ENCODE data around the gene PIH1D1.
"Not testable (repeated sequence)": the region's sequence is repeated elsewhere in the genome, so short reads cannot be mapped to it uniquely, and the experiment has no call there.

PIH1D1 gene

GRCh38 chr19:49459388-49459787, 7.8 kb upstream of the PIH1D1 start:
- no peak for DNase-seq (ENCODE audit: low read depth in 1 of 2, low spot score in 1 of 2)
- TF ChIP-seq JUND (IDR thresholded peaks at IDR 0.05; ENCODE audit: low read depth), result no peak
- in situ Hi-C loops (cut with HindIII; ENCODE audit: low pct_unique_long_range_greater_than_20kb, low sequenced_read_pairs), result no loop called here

- DNase-seq (ENCODE audit: low read depth in 1 of 2, low spot score in 1 of 2), result no peak
- in situ Hi-C loops (cut with HindIII; ENCODE audit: low pct_unique_long_range_greater_than_20kb, low sequenced_read_pairs), result no loop called here
- no peak for TF ChIP-seq JUND (IDR thresholded peaks at IDR 0.05; ENCODE audit: low read depth)
These were observed 6.9 kb upstream of the PIH1D1 start for GRCh38 chr19:49458567-49458903.

GRCh38 chr19:49456326-49456725, 4.7 kb upstream of the PIH1D1 start:
- in situ Hi-C loops (cut with HindIII; ENCODE audit: low pct_unique_long_range_greater_than_20kb, low sequenced_read_pairs), result no loop called here
- DNase-seq (ENCODE audit: low read depth in 1 of 2, low spot score in 1 of 2), result no peak
- TF ChIP-seq JUND (IDR thresholded peaks at IDR 0.05; ENCODE audit: low read depth), result no peak

- DNase-seq (ENCODE audit: low read depth in 1 of 2, low spot score in 1 of 2), result no peak
- in situ Hi-C loops (cut with HindIII; ENCODE audit: low pct_unique_long_range_greater_than_20kb, low sequenced_read_pairs), result no loop called here
These were observed 4.2 kb upstream of the PIH1D1 start for GRCh38 chr19:49455773-49456172.

GRCh38 chr19:49453757-49454240, 2.2 kb upstream of the PIH1D1 start:
- no peak for TF ChIP-seq JUND (IDR thresholded peaks at IDR 0.05; ENCODE audit: low read depth)
- in situ Hi-C loops (cut with HindIII; ENCODE audit: low pct_unique_long_range_greater_than_20kb, low sequenced_read_pairs), result no loop called here
- no peak for DNase-seq (ENCODE audit: low read depth in 1 of 2, low spot score in 1 of 2)

More at GRCh38 chr19:49455773-49456172, 4.2 kb upstream of the PIH1D1 start:
- TF ChIP-seq JUND (IDR thresholded peaks at IDR 0.05; ENCODE audit: low read depth), result no peak

- TF ChIP-seq JUND (IDR thresholded peaks at IDR 0.05; ENCODE audit: low read depth), result no peak
- DNase-seq (ENCODE audit: low read depth in 1 of 2, low spot score in 1 of 2), result peak; percentile 87 to 96
- in situ Hi-C loops (cut with HindIII; ENCODE audit: low pct_unique_long_range_greater_than_20kb, low sequenced_read_pairs), result no loop called here
These were observed 1.6 kb upstream of the PIH1D1 start, which contains the start of gene ALDH16A1 for GRCh38 chr19:49453013-49453756. Gene ALDH16A1, plus strand, starts transcription at chr19:49453225. Its CDS starts 107 bp downstream, at chr19:49453332.

GRCh38 chr19:49450405-49450804, 1.2 kb downstream of the PIH1D1 start:
- no peak for DNase-seq (ENCODE audit: low read depth in 1 of 2, low spot score in 1 of 2)
- in situ Hi-C loops (cut with HindIII; ENCODE audit: low pct_unique_long_range_greater_than_20kb, low sequenced_read_pairs), result no loop called here
- TF ChIP-seq JUND (IDR thresholded peaks at IDR 0.05; ENCODE audit: low read depth), result no peak

GRCh38 chr19:49448432-49448786, 3.2 kb downstream of the PIH1D1 start:
- TF ChIP-seq JUND (IDR thresholded peaks at IDR 0.05; ENCODE audit: low read depth), result no peak
- no peak for DNase-seq (ENCODE audit: low read depth in 1 of 2, low spot score in 1 of 2)
- in situ Hi-C loops (cut with HindIII; ENCODE audit: low pct_unique_long_range_greater_than_20kb, low sequenced_read_pairs), result no loop called here

GRCh38 chr19:49447485-49448431, 3.9 kb downstream of the PIH1D1 start:
- no peak for TF ChIP-seq JUND (IDR thresholded peaks at IDR 0.05; ENCODE audit: low read depth)
- in situ Hi-C loops (cut with HindIII; ENCODE audit: low pct_unique_long_range_greater_than_20kb, low sequenced_read_pairs), result no loop called here
- DNase-seq (ENCODE audit: low read depth in 1 of 2, low spot score in 1 of 2), result no peak

- TF ChIP-seq JUND (IDR thresholded peaks at IDR 0.05; ENCODE audit: low read depth), result no peak
- in situ Hi-C loops (cut with HindIII; ENCODE audit: low pct_unique_long_range_greater_than_20kb, low sequenced_read_pairs), result no loop called here
- no peak for DNase-seq (ENCODE audit: low read depth in 1 of 2, low spot score in 1 of 2)
These were observed 5.6 kb downstream of the PIH1D1 start for GRCh38 chr19:49445997-49446396.

GRCh38 chr19:49444100-49444700, 7.4 kb downstream of the PIH1D1 start:
- in situ Hi-C loops (cut with HindIII; ENCODE audit: low pct_unique_long_range_greater_than_20kb, low sequenced_read_pairs); DNase-seq (ENCODE audit: low read depth in 1 of 2, low spot score in 1 of 2): not testable (repeated sequence)

GRCh38 chr19:49443366-49444099, 8.1 kb downstream of the PIH1D1 start:
- no peak for TF ChIP-seq JUND (IDR thresholded peaks at IDR 0.05; ENCODE audit: low read depth)
- in situ Hi-C loops (cut with HindIII; ENCODE audit: low pct_unique_long_range_greater_than_20kb, low sequenced_read_pairs), result no loop called here
- peak; percentile 81 to 93 for DNase-seq (ENCODE audit: low read depth in 1 of 2, low spot score in 1 of 2)
